ENCODE measurements around the gene CHST1.

The CHST1 gene

GRCh38 chr11:45659031-45659817 is 6.2 kb downstream of the CHST1 start:
- DNase-seq, result no peak

GRCh38 chr11:45658292-45658991 is 7.0 kb downstream of the CHST1 start:
- no peak for DNase-seq

- DNase-seq, result no peak
Measured at GRCh38 chr11:45657496-45658260, 7.7 kb downstream of the CHST1 start.

- no peak for DNase-seq
Measured at GRCh38 chr11:45655831-45656230, 9.6 kb downstream of the CHST1 start.

- DNase-seq, result peak; percentile 20
Measured at GRCh38 chr11:45655347-45655756, 10.1 kb downstream of the CHST1 start.

- DNase-seq, result no peak
Measured at GRCh38 chr11:45655012-45655283, 10.5 kb downstream of the CHST1 start.

- DNase-seq, result no peak
Measured at GRCh38 chr11:45654231-45655011, 11.0 kb downstream of the CHST1 start.

GRCh38 chr11:45653277-45653676 is 12.1 kb downstream of the CHST1 start:
- no peak for DNase-seq

GRCh38 chr11:45652781-45653180 is 12.6 kb downstream of the CHST1 start:
- no peak for DNase-seq

- DNase-seq, result no peak
Measured at GRCh38 chr11:45651841-45652749, 13.3 kb downstream of the CHST1 start.

- DNase-seq, result no peak
Measured at GRCh38 chr11:45651156-45651555, 14.3 kb downstream of the CHST1 start.

- no peak for DNase-seq
Measured at GRCh38 chr11:45650166-45651095, 15.0 kb downstream of the CHST1 start.

GRCh38 chr11:45649544-45650165 is 15.8 kb downstream of the CHST1 start:
- no peak for DNase-seq

- DNase-seq, result no peak
Measured at GRCh38 chr11:45648931-45649330, 16.5 kb downstream of the CHST1 start.

- no peak for DNase-seq
Measured at GRCh38 chr11:45647786-45648185, 17.6 kb downstream of the CHST1 start.

GRCh38 chr11:45647329-45647728 is 18.1 kb downstream of the CHST1 start:
- no peak for DNase-seq

- DNase-seq, result peak; percentile 24
Measured at GRCh38 chr11:45646275-45646927, 19.0 kb downstream of the CHST1 start.

GRCh38 chr11:45644981-45645889 is 20.2 kb downstream of the CHST1 start:
- DNase-seq, result no peak
